Nucleus accumbens (tissue), 56 donors: ENCODE measurements around the gene KLHL17.
A peak's percentile ranks its signal among the peaks of the same experiment; 100 is the strongest.
"Not testable (repeated sequence)": the region's sequence is repeated elsewhere in the genome, so short reads cannot be mapped to it uniquely, and the experiment has no call there.

Source experiments
- DNase-seq, 56 donors: peaks; one replicate each; lab custom pipeline; 2025; lab: John Stamatoyannopoulos, UW

Gene KLHL17

DNA sequence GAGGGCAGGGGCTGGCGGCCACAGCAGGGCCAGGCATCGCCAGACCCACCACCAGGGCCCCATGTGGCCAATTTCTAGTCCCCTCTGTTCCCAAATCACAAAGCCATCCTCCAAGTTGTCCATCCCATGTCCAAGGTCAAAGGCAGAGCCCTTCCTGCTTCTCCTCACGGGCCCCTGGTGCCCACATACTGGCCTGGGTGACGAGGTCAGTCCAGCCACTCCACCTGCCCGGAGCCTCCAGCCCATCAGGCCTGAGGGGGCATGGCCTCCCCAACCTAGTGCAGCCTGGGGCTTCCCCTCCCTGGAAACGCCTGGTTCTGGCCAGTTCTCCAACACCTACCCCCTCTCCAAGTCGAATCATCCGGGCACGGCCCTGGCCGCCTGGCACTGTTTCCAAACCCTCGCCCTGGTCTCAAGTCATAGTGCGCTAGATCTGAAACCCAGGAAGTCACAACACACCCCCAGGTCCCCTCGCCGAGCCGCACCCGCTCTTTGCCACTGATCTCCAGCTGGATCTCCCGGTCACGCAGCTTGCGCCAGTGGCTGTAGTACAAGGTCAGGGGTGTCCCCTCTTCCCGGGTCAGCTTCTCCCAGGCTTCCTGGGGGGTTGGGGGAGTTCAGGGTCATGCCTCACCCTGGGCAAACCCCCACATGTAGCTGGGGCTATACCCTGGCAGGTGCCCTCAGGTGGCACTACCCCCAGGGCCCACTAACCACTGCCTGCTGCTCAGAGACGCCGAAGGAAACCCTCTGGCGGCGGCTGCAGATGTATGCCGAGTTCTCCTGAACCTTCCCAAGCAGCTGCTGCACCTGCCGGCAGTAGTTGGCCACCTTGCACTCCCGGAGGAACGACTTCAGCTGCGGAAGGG is 14.5 kb upstream of the KLHL17 start:
- DNase-seq: no peak

DNA sequence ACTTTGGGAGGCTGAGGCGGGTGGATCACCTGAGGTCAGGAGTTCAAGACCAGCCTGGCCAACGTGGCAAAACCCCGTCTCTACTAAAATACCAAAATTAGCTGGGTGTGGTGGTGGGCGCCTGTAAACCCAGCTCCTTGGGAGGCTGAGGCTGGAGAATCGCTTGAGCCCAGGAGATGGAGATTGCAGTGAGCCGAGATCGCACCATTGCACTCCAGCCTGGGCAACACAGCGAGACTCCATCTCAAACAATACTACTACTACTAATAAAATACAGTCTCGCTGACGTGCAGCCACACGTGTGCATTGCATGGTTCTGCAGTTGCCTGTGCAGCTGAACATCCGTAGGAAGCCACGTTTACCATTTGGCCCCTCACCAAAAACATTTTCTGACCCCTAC is 13.6 kb upstream of the KLHL17 start:
- DNase-seq: not testable (repeated sequence)

DNA sequence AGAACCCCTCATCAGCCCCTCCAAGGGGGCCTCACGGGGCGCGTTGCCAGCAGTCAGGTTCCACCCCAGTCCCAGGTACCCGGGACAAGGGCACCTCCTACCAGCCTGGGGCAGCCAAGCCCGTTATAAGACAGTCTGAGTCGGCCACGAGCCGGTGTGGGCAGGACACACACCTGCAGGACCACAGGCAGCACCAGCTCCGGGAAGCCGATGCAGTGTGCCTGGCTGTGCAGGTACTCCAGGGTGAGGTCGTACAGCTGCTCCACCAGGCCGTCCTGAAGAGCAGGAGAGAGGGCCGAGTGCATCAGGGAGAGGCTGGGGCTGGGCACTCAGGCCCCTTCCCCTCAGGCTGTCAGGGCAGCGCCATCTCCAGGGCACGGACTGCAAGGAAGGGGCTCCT is 12.4 kb upstream of the KLHL17 start:
- no peak for DNase-seq

DNA sequence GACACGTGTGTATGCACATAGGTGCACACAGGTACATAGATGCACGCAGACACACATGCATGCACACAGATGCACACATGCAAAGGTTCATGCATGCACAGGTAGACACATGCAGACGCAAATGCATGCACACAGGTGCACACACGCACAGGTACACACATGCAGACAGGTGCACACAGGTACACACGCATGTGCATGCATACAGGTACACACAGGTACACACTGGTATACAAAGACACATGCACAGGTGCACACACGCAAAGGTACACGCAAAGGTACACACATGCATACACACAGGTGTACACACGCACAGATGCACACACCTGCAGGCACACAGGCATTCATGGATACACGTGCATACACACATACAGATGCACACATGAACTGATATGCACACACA is 10.1 kb upstream of the KLHL17 start:
- no peak for DNase-seq

- DNase-seq: no peak
These were observed 9.5 kb upstream of the KLHL17 start for GRCh38 chr1:950881-951280.

DNA sequence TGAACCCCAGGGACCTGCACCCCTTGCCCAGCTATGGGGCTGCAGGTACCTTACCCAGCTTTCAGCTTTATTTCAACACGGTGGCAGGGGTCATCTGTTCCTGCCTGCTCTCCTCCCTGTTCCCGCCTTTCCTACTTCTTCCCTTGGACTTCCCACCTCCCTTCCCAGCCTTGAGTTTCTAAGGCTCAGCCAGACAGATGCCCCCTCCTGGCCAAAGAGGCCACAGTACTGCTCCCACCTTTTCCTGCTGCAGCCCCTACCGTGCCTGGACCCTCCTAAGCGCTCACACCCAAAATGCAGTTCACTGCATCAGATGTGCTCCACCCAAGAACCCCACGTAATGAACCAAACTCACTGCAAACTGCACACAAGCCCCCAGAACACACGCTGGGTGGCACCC is 9.0 kb upstream of the KLHL17 start:
- no peak for DNase-seq

- DNase-seq: no peak
These were observed 8.2 kb upstream of the KLHL17 start for GRCh38 chr1:952201-952600.

GRCh38 chr1:952603-953002 is 7.8 kb upstream of the KLHL17 start:
- no peak for DNase-seq

DNA sequence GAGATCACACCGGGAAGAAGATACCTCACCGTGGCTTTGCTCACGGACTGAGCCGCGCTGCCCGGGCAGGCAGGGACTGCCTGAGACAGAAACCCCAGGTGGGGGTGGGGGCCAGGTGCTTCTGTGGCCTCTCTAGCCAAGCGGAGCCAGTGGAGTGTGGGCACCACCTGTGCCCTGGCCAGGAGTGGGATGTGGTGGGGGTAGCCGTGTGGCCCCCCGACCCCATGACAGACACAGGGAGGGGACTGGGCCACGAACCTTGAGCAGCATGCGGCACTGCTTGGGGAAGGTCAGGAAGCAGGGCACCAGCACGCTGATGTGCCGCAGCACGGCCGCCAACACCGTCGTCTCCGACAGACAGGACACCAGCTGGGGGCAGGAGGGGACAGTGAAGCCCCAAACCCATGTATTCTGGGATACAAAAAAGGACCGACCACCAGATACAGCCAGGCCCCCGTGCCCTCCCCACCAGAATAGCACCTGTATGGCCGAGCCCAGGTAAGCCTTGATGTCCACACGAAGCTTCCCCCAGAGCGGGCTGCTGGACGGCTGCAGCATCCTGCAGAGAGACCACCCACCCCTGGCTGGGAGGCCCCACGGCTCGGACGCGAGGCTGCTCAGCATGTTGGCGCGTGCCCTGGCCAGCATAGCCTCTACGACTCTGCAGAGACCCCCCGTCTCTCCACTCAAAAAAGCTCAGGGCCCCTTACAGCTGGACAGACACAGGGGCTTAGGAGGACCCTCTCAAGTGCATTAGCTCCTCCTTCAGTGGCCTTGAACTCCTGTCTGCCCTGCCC is 6.7 kb upstream of the KLHL17 start:
- no peak for DNase-seq

DNA sequence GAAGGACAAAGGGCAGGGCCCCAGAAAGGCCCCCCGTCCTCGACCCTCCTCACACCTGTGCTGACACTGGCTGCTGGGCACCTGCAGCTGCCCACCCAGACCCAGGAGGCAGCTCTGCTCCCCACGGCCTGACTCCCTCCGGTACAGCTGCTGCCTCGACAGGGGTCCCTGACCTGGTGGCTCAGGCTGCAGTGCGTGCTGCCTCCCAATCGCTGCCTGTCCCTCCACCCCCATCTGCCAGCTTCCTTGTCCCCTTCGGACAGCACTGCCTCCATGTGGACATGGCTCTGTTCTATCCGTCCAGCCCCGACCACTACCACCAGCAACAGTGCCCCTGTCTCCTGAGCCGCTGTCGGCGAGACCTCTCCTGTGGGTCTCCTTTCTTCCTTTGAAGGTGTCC is 5.5 kb upstream of the KLHL17 start:
- DNase-seq: no peak

GRCh38 chr1:955474-955873 is 4.9 kb upstream of the KLHL17 start:
- no peak for DNase-seq

GRCh38 chr1:956636-957035 is 3.7 kb upstream of the KLHL17 start:
- no peak for DNase-seq

DNA sequence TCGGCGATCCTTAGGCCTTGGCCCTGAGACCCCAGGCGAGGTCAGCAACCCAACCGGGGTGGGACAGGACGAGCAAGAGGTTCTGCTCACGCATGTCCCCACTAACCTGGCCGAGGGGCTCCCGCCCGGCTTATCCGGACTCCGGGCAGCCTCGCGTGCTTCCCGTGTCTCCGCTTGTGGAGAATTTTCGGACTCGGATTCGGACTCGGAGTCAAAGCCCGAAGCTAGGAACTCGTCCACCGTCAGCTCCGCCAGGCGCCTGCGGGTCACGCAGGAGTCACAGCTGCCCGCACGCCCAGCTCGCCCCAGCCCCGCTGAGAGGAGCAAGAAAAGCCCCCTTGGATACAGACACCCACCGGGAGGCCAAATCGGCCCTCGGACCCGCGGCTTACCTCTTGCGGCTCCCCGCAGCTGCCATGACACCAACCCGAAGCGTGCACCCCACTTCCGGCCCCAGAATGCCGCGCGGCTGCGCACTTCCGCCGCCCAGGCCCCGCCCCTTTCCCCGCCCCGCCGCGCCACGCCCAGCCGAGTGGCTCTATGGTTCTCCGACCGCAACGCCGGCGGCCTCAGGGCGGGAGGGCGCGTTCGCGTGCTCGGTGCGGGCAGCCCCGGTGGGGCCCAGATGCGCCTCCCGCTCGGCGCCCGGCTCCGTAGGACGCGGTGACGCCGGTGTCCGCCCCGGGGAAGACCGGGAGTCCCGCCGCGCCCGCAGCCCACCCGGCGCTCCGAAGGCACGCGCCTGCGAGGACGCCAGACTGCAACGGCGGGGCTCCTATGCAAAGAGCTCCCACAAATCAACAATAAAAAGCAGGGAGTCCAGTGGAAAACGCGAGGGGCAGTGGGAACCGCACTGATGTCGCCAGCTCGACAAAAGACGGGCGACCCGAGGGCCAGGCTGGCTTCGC is 1.3 kb upstream of the KLHL17 start, which contains the start of gene NOC2L:
TSS of gene NOC2L (minus strand) at position 434 of the 908 bp plus-strand sequence. CDS start at position 418, 16 bp downstream.
- DNase-seq: peak; percentile 28 to 95 (median 88)

DNA sequence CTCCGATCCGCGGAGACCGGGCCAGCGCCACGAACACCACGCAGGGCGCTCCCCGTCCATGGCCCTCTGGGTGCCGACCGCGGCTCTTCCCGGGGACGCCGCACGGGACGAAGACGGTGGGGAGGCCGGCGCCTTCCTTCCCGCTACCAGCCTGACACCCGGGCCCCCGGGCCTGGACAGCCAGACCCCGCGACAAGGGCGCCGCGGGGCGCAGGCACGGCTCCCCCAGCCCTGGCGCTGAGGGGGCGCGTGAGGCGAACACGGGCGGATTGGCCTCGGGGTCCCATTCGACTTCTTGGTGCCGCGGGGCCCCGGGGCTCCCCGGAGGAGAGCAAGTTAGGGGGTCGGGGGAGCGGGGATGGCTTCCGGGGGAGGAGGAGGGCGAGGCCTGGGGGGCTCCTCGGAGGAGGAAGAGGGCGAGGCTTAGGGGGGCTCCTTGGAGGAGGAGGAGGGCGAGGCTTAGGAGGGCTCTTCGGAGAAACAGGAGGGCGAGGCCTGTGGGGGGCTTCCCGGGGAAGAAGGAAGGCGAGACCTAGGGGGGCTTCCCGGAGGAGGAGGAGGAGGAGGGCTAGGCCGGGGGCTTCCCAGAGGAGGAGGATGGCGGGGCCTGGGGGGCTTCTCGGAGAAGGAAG is 537 bp upstream of the KLHL17 start:
- no peak for DNase-seq

DNA sequence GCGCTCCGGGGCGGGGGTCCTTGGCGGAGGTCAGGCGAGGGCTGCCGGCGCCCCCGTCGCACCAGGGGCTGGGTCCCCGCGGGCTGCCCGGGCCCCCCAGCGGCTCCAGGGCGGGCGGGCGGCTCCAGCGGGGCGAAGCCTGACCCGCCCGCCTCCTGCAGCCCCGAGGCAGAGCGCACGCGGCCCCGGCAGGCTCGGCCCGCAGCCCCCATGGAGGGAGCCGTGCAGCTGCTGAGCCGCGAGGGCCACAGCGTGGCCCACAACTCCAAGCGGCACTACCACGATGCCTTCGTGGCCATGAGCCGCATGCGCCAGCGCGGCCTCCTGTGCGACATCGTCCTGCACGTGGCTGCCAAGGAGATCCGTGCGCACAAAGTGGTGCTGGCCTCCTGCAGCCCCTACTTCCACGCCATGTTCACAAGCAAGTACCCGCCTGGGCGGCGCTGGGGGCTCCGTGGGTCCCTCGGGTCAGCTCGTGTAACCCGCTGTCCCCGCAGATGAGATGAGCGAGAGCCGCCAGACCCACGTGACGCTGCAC is 817 bp downstream of the KLHL17 start:
- DNase-seq: no peak

DNA sequence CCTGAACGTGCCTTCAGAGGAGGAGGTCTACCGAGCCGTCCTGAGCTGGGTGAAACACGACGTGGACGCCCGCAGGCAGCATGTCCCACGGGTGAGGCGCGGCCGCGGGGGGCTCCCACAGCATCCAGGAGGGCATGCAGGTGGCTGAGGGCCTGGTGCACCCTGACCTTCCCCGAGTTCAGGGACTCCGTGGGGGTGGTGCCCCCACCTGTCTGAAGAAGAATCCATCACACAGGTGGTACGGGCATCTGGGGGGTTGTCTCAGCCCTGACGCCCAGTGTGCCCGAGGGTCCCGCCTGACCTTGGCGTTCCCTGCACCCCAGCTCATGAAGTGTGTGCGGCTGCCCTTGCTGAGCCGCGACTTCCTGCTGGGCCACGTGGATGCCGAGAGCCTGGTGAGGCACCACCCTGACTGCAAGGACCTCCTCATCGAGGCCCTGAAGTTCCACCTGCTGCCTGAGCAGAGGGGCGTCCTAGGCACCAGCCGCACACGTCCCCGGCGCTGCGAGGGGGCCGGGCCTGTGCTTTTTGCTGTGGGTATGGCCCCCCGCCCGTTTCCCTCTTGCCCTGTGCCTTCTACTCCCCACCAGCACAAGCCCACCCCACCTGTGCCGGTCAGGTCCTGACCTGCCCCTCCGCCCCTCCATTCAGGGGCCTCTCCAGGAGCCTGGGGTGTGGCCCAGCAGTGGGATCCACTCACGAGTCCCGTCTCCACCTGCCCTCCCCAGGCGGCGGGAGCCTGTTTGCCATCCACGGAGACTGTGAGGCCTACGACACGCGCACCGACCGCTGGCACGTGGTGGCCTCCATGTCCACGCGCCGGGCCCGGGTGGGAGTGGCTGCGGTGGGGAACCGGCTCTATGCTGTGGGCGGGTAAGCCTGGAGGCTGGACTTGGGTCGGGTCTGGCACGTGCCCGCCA is 2.3 kb downstream of the KLHL17 start:
- no peak for DNase-seq

DNA sequence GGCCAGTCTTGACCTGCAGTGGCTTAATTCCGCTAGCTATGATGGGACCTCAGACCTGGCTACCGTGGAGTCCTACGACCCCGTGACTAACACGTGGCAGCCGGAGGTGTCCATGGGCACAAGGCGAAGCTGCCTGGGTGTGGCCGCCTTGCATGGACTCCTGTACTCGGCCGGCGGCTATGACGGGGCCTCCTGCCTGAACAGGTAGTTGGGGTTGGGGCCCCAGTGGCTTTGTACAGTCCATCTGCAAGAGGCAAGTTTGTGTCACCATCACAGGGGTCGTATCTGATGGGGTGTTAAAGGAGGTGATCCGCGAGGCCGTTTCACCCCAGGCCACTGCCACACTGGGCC is 2.9 kb downstream of the KLHL17 start:
- DNase-seq: no peak

DNA sequence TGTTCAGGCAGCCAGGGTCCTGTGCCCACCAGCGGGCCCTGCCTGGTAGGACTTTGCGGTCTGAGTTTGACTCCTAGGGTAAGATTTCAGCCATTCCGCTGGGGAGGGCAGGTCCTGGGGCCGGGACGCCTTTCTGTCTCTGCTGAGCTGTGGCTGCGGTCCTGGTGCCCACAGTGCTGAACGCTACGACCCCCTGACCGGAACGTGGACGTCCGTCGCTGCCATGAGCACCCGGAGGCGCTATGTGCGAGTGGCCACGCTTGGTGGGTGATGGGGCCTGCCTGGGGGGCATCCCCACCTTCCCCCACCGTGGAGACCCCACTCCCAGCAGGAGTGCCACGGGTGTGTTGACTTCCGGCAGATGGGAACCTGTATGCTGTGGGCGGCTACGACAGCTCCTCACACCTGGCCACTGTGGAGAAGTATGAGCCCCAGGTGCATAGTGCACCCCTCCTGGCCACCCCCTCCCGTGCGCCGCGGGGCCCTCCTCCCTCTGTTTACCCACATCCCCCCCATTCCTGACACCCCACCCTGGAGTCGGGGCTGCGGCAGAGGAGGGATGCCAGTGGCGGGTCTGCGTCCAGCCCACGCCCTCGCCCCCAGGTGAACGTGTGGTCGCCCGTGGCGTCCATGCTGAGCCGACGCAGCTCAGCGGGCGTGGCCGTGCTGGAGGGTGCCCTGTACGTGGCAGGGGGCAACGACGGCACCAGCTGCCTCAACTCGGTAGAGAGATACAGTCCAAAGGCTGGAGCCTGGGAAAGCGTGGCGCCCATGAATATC is 3.6 kb downstream of the KLHL17 start:
- DNase-seq: no peak
